Heart left ventricle (tissue), 13 donors: Measurements from ENCODE around the gene UACA.

Experiments used
- POLR2A ChIP-seq, 2 donors: fragments of 450-650 bp; IDR thresholded peaks; one replicate each; pipeline ENCODE4 v1.6.1; 2017; ENCODE audit warnings: antibody characterized with exemption in 2 of 2, mild to moderate bottlenecking in 2 of 2, moderate library complexity in 2 of 2
- TF ChIP-seq, protein P1 (sequence below), 12 donors: fragments of 200-600 bp; sonication (generic) in 4 of 12; IDR thresholded peaks; one replicate each; pipeline versions ENCODE4 v1.5.0 to v1.8.0; 2018 to 2022; ENCODE audit warnings: antibody characterized with exemption in 12 of 12, mild to moderate bottlenecking in 5 of 12
- donor health status: ischemic (EF 13 %, LVEDD 7.1; RV severe dilation, severe dysfunction).
- donor health status: DM: no; HTN: yes; CAD: no.
- donor health status: DM: no; HTN: no; CAD: no.
- donor health status: ischemic (EF 25% LVEDD 6.9; RV normal size, moderate dysfunction).
- donor health status: ischemic (EF 25% LVEDD 5.7; RV mildly dilated, moderate dysfunction).
- donor health status: ischemic (EF 35%, LVEDD 5.7; RV mildly dilated, moderate dysfunction).
- donor health status: nonischemic (EF 11% LVEDD 7.7; RV severe dilation, severe dysfunction).
- donor health status: DM: yes; HTN: yes; CAD: no.
- donor health status: PGD.
- donor health status: ischemic (EF 29% LVEDD 5.4; RV normal size, mild dysfunction).
- donor health status: nonischemic (EF 23%, LVEDD 6.1; RV moderate dilation, normal function).

DNA sequence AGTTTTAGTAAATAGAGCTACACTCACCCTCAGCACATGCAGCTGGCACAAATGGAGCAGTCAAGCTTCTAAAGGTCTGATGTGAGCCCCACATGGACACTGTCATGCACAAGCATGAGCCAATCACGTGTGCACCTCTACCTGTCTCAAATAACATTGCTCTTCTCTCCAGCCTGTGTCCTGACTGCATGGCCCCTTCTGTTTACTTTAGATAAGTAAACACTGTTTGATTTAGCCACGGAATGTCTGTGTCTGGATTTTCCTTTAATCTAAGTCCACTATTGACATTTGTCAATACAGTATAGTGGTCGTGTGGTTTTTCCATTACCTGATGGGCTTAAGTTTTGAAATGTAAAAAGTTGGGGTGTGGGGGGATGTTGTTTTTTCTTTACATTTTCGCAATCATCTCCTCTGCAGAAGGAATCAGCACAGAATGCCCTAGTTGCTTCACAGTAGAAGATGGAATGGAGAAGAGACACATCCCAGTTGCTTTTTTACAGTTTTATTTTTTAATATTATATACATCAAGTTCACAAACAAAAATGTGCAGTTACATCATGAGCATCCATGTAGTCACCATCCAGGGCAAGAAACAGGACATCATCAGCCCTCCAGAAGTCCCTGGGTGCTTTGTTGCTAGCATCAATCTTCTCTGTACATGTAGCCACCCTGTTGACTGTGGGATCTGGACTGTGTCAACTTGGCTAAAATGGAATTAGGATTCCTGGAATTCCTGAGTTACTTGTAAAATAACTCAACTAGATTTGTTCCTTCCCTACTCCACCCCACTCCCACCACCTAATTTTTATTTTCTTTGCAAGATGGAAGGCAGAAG lies 146.1 kb downstream of the UACA start:
- TF ChIP-seq, protein P1, sequence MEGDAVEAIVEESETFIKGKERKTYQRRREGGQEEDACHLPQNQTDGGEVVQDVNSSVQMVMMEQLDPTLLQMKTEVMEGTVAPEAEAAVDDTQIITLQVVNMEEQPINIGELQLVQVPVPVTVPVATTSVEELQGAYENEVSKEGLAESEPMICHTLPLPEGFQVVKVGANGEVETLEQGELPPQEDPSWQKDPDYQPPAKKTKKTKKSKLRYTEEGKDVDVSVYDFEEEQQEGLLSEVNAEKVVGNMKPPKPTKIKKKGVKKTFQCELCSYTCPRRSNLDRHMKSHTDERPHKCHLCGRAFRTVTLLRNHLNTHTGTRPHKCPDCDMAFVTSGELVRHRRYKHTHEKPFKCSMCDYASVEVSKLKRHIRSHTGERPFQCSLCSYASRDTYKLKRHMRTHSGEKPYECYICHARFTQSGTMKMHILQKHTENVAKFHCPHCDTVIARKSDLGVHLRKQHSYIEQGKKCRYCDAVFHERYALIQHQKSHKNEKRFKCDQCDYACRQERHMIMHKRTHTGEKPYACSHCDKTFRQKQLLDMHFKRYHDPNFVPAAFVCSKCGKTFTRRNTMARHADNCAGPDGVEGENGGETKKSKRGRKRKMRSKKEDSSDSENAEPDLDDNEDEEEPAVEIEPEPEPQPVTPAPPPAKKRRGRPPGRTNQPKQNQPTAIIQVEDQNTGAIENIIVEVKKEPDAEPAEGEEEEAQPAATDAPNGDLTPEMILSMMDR (IDR thresholded peaks at IDR 0.05), result no peak
- no peak for TF ChIP-seq POLR2A (IDR thresholded peaks at IDR 0.05)
